GM23338 (cell line): Measurements from ENCODE around the gene FBXO17. TPM values are rescaled to one million over a fixed set of nuclear protein-coding genes. Genes with fewer than 3 reads are reported as not detected.
"Not testable (repeated sequence)": the region's sequence is repeated elsewhere in the genome, so short reads cannot be mapped to it uniquely, and the experiment has no call there.

Experiments used
- ATAC-seq: fragments of 200-7000 bp; cut with Tn5 transposase; 3 replicates; pipeline ENCODE4 v1.9.1; 2020
- DNase-seq: peaks from one replicate; pipeline ENCODE4 v3.0.0-alpha.2; 2015; ENCODE audit warnings: low spot score
- H2AFZ ChIP-seq: fragments of 200-600 bp; sonication (generic); 2 replicates; pipeline ENCODE4 v1.8.0; 2016; ENCODE audit warnings: antibody characterized with exemption, mild to moderate bottlenecking, moderate library complexity
- H3F3A ChIP-seq: fragments of 200-600 bp; sonication (generic); replicated peaks from 2 replicates; pipeline ENCODE4 v1.8.0; 2017; ENCODE audit warnings: antibody characterized with exemption, mixed run types, low read depth
- H3K27ac ChIP-seq: fragments of 200-600 bp; sonication (generic); 2 replicates; pipeline ENCODE4 v1.6.1; 2016; ENCODE audit warnings: low read depth
- H3K27me3 ChIP-seq: fragments of 200-600 bp; sonication (generic); 2 replicates; pipeline ENCODE4 v1.8.0; 2016; ENCODE audit warnings: mild to moderate bottlenecking, mixed run types, moderate library complexity; ENCODE audit not compliant: insufficient read depth
- H3K36me3 ChIP-seq: fragments of 200-600 bp; sonication (generic); 2 replicates; pipeline ENCODE4 v1.8.0; 2016; ENCODE audit warnings: mild to moderate bottlenecking; ENCODE audit not compliant: insufficient read depth
- H3K4me1 ChIP-seq: fragments of 200-600 bp; sonication (generic); 2 replicates; pipeline ENCODE4 v1.8.0; 2016; ENCODE audit warnings: mild to moderate bottlenecking, moderate library complexity; ENCODE audit not compliant: insufficient read depth
- H3K4me2 ChIP-seq: fragments of 200-600 bp; sonication (generic); 2 replicates; pipeline ENCODE4 v1.7.1; 2017; ENCODE audit warnings: mixed run types
- H3K4me3 ChIP-seq: fragments of 200-600 bp; sonication (generic); 2 replicates; pipeline ENCODE4 v1.6.1; 2016; ENCODE audit warnings: mixed run types
- H3K79me2 ChIP-seq: fragments of 200-600 bp; sonication (generic); replicated peaks from 2 replicates; pipeline ENCODE4 v1.8.0; 2017; ENCODE audit warnings: mild to moderate bottlenecking; ENCODE audit not compliant: insufficient read depth
- H3K9me2 ChIP-seq: fragments of 200-600 bp; sonication (generic); 2 replicates; pipeline ENCODE4 v1.8.0; 2017; ENCODE audit not compliant: insufficient read depth
- H4K20me1 ChIP-seq: fragments of 200-600 bp; sonication (generic); replicated peaks from 2 replicates; pipeline ENCODE4 v1.8.0; 2017; ENCODE audit warnings: mild to moderate bottlenecking; ENCODE audit not compliant: insufficient read depth
- H3K27ac Mint-ChIP-seq: 2 replicates; pipeline ENCODE4 v1.8.0; 2020; ENCODE audit warnings: inconsistent platforms, mild to moderate bottlenecking, moderate library complexity, mixed read lengths
- H3K27me3 Mint-ChIP-seq: 3 replicates; pipeline ENCODE4 v1.8.0; 2022; ENCODE audit warnings: low read depth, mild to moderate bottlenecking, moderate library complexity, mixed read lengths, inconsistent platforms; ENCODE audit not compliant: insufficient read depth, poor library complexity
- H3K36me3 Mint-ChIP-seq: 3 replicates; pipeline ENCODE4 v1.8.0; 2021; ENCODE audit warnings: low read depth, mild to moderate bottlenecking, inconsistent platforms, moderate library complexity, mixed read lengths
- H3K4me1 Mint-ChIP-seq: 3 replicates; pipeline ENCODE4 v1.8.0; 2020; ENCODE audit warnings: mild to moderate bottlenecking, inconsistent platforms, mixed read lengths
- H3K4me3 Mint-ChIP-seq: 3 replicates; pipeline ENCODE4 v1.8.0; 2021; ENCODE audit warnings: moderate library complexity, mild to moderate bottlenecking, inconsistent platforms, mixed read lengths
- H3K9me3 Mint-ChIP-seq: 3 replicates; pipeline ENCODE4 v1.8.0; 2020; ENCODE audit warnings: moderate library complexity, mild to moderate bottlenecking, inconsistent platforms, mixed read lengths
- CTCF ChIP-seq, 2 experiments: fragments of 200-600 bp in 1 of 2; sonication (generic) in 1 of 2; conservative IDR thresholded peaks; 2 replicates each; pipeline versions ENCODE4 v1.5.1 to v1.6.1; 2016 to 2017; ENCODE audit warnings: antibody characterized with exemption in 2 of 2, low read depth in 2 of 2, mild to moderate bottlenecking in 2 of 2, moderate library complexity in 1 of 2
- EZH2 ChIP-seq: fragments of 200-600 bp; sonication (generic); IDR thresholded peaks from one replicate; pipeline ENCODE4 v1.8.0; 2017; ENCODE audit warnings: antibody characterized with exemption, mild to moderate bottlenecking, low read depth; ENCODE audit not compliant: unreplicated experiment
- NANOG ChIP-seq: IDR thresholded peaks from 2 replicates; pipeline ENCODE4 v1.6.1; 2016; ENCODE audit warnings: antibody characterized with exemption, borderline replicate concordance
- POLR2AphosphoS5 ChIP-seq: IDR thresholded peaks from 2 replicates; pipeline ENCODE4 v1.6.1; 2016; ENCODE audit warnings: antibody characterized with exemption, low read depth
- STAT1 ChIP-seq: IDR thresholded peaks from one replicate; pipeline ENCODE4 v1.6.1; 2016; ENCODE audit warnings: antibody characterized with exemption; ENCODE audit not compliant: unreplicated experiment
- ZNF114 ChIP-seq: fragments of 250-450 bp; sonication (Bioruptor Pico); IDR thresholded peaks from 2 replicates; pipeline ENCODE4 v1.5.0; 2020; ENCODE audit warnings: mild to moderate bottlenecking, moderate library complexity
- ZNF331 ChIP-seq: fragments of 250-450 bp; sonication (Bioruptor Pico); IDR thresholded peaks from 2 replicates; pipeline ENCODE4 v1.5.0; 2020; ENCODE audit warnings: low read depth, mild to moderate bottlenecking, moderate library complexity
- polyA plus RNA-seq: library from polyadenylated mRNA; unstranded; fragments of >200 nt; fragmentation: Nextera tagmentation; extraction: Ambion mirVana; gene quantifications from 2 replicates; pipeline ENCODE4 v1.2.1, GENCODE V29; 2016
- total RNA-seq: library from RNA; depleted of rRNA; stranded (reverse); fragments of >200 nt; shearing (Covaris generic); gene quantifications from 2 replicates; pipeline ENCODE4 v1.2.3, GENCODE V29; 2014

FBXO17 gene
- total and polyA plus RNA-seq, 2 experiments from 2014 or later: 17.2 to 29.0 TPM

DNA sequence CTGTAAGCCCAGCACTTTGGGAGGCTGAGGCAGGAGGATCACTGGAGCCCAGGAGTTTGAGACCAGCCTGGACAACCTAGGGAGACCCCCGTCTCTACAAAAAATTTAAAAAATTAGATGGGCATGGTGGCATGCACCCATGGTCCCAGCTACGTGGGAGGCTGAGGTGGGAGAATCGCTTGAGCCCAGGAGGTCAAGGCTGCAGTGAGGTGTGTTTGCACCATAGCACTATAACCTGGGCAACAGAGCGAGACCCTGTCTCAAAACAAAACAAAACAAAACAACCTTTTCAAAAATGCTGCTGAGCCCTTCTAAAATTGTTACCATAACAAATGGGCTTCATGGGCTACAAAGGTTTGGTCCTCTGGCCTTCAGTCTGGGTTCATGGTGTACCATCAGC lies 13.1 kb upstream of the FBXO17 start:
- H3K27ac ChIP-seq, H3K36me3 Mint-ChIP-seq, H3K4me1 ChIP-seq, H3K9me3 Mint-ChIP-seq, H3F3A ChIP-seq, H3K9me2 ChIP-seq, DNase-seq, H2AFZ ChIP-seq, H3K4me3 Mint-ChIP-seq, H3K79me2 ChIP-seq, H3K4me1 Mint-ChIP-seq, H4K20me1 ChIP-seq, H3K4me2 ChIP-seq, H3K4me3 ChIP-seq, ATAC-seq, H3K27me3 ChIP-seq, H3K36me3 ChIP-seq: not testable (repeated sequence)
- peak overlapping the region; percentile 17; the same call in 1 of the 2 replicates for H3K27ac Mint-ChIP-seq
- H3K27me3 Mint-ChIP-seq: peaks cover 18% of the 10 kb centered on the region

GRCh38 chr19:38987745-38988144 lies 12.2 kb upstream of the FBXO17 start:
- not testable (repeated sequence) for H3K4me1 ChIP-seq, H3K36me3 ChIP-seq, H3K27ac Mint-ChIP-seq, H3K4me1 Mint-ChIP-seq, H3K4me3 ChIP-seq, H2AFZ ChIP-seq, H3K9me3 Mint-ChIP-seq, H3K4me3 Mint-ChIP-seq, DNase-seq, H3K27me3 ChIP-seq, H3K27ac ChIP-seq, H3F3A ChIP-seq, H3K36me3 Mint-ChIP-seq, H4K20me1 ChIP-seq, ATAC-seq, H3K79me2 ChIP-seq, H3K9me2 ChIP-seq, H3K4me2 ChIP-seq
- peaks cover 18% of the 10 kb centered on the region for H3K27me3 Mint-ChIP-seq

- Mint-ChIP-seq H3K27ac (no peak overlapping the region), H3K9me3 (peaks cover 18% of the 10 kb centered on the region), H3K4me1 (peaks cover 6% of the 10 kb centered on the region), H3K27me3 (peaks cover 14% of the 10 kb centered on the region), H3K4me3 (no peak overlapping the region), H3K36me3 (peaks cover 8% of the 10 kb centered on the region)
- no peak overlapping the region for H3K4me3 ChIP-seq
- no peaks in the 10 kb centered on the region for H3F3A ChIP-seq
- H2AFZ ChIP-seq: no peak overlapping the region
- no peaks in the 10 kb centered on the region for H3K36me3 ChIP-seq
- no peaks in the 10 kb centered on the region for H3K9me2 ChIP-seq
- no peaks in the 10 kb centered on the region for H3K27me3 ChIP-seq
- H3K27ac ChIP-seq: no peak overlapping the region
- DNase-seq (no peak), ATAC-seq (no peak)
- H3K79me2 ChIP-seq: no peaks in the 10 kb centered on the region
- no peak overlapping the region for H3K4me2 ChIP-seq
- H4K20me1 ChIP-seq: no peaks in the 10 kb centered on the region
- H3K4me1 ChIP-seq: peaks cover 5% of the 10 kb centered on the region
- TF ChIP-seq ZNF114 (CRISPR knock-in tag) (no peak), CTCF (conservative IDR thresholded peaks at IDR 0.05; ENCODE audit: low read depth in 2 of 2) (no peak), NANOG (no peak), STAT1 (no peak), POLR2AphosphoS5 (no peak), ZNF331 (CRISPR knock-in tag) (no peak), EZH2 (no peak)
Measured at GRCh38 chr19:38985262-38985661, 9.7 kb upstream of the FBXO17 start.
